Naive thymus-derived CD4-positive, alpha-beta T cell (primary cell): ENCODE data around the gene SNX1. TPM values are rescaled to one million over a fixed set of nuclear protein-coding genes. Genes with fewer than 3 reads are reported as not detected.

ENCODE experiments used
- ATAC-seq: fragments of 150-1000 bp; cut with Tn5 transposase; 2 replicates; pipeline ENCODE4 v1.10.0; 2021; ENCODE audit warnings: mild to moderate bottlenecking, moderate library complexity
- CTCF ChIA-PET: fragments of 350-600 bp; sonication (Branson Sonifier 250); formaldehyde crosslinking; loops from one replicate; lab custom pipeline; 2021; ENCODE audit warnings: antibody characterized with exemption; lab: Charles Lee
- POLR2A ChIA-PET: fragments of 350-600 bp; sonication (Branson Sonifier 250); formaldehyde crosslinking; loops from one replicate; lab custom pipeline; 2021; ENCODE audit warnings: antibody characterized with exemption, inconsistent platforms; lab: Charles Lee
- DNase-seq, 9 donors: peaks; one replicate each; pipeline versions ENCODE4 v3.0.0 to v3.0.0-alpha.2; 2020 to 2022; ENCODE audit warnings: mixed read lengths in 1 of 9
- H3K27ac ChIP-seq: one replicate; pipeline ENCODE4 v1.7.0; 2013; ENCODE audit warnings: mild to moderate bottlenecking, low read depth, low read length, moderate library complexity
- H3K27me3 ChIP-seq, 2 donors: one replicate each; pipeline ENCODE4 v1.7.0; 2013; ENCODE audit warnings: low read length in 2 of 2, mild to moderate bottlenecking in 2 of 2, moderate library complexity in 2 of 2; ENCODE audit not compliant: control insufficient read depth in 2 of 2, insufficient read depth in 2 of 2
- H3K36me3 ChIP-seq, 3 experiments: 1 replicate in 2 of 3; 2 replicates in 1 of 3; pipeline ENCODE4 v1.7.0; 2013; ENCODE audit warnings: low read length in 3 of 3, mild to moderate bottlenecking in 3 of 3, moderate library complexity in 1 of 3; ENCODE audit not compliant: insufficient read depth in 3 of 3, control insufficient read depth in 2 of 3
- H3K4me1 ChIP-seq, 2 donors: one replicate each; pipeline ENCODE4 v1.7.0; 2013; ENCODE audit warnings: low read length in 2 of 2, mild to moderate bottlenecking in 2 of 2, moderate library complexity in 1 of 2; ENCODE audit not compliant: control insufficient read depth in 2 of 2, insufficient read depth in 2 of 2
- H3K4me3 ChIP-seq: 2 replicates; pipeline ENCODE4 v1.7.0; 2013; ENCODE audit warnings: mild to moderate bottlenecking, low read length
- H3K9me3 ChIP-seq, 3 experiments: 1 replicate in 2 of 3; 2 replicates in 1 of 3; pipeline ENCODE4 v1.7.0; 2013; ENCODE audit warnings: low read length in 3 of 3; ENCODE audit not compliant: control insufficient read depth in 2 of 3
- H3K27ac Mint-ChIP-seq, 9 donors: one replicate each; pipeline ENCODE4 v1.8.0; 2020 to 2022; ENCODE audit warnings: mixed read lengths in 9 of 9, mild to moderate bottlenecking in 8 of 9, moderate library complexity in 5 of 9, inconsistent platforms in 2 of 9
- H3K27me3 Mint-ChIP-seq, 5 donors: one replicate each; pipeline ENCODE4 v1.8.0; 2021 to 2022; ENCODE audit warnings: mixed read lengths in 5 of 5, mild to moderate bottlenecking in 1 of 5
- H3K36me3 Mint-ChIP-seq, 5 donors: one replicate each; pipeline ENCODE4 v1.8.0; 2020 to 2022; ENCODE audit warnings: mixed read lengths in 5 of 5, mild to moderate bottlenecking in 3 of 5, inconsistent platforms in 1 of 5
- H3K4me1 Mint-ChIP-seq, 7 donors: one replicate each; pipeline ENCODE4 v1.8.0; 2020 to 2022; ENCODE audit warnings: mixed read lengths in 7 of 7, mild to moderate bottlenecking in 3 of 7, inconsistent platforms in 1 of 7
- H3K4me3 Mint-ChIP-seq, 10 donors: one replicate each; pipeline ENCODE4 v1.8.0; 2020 to 2022; ENCODE audit warnings: mild to moderate bottlenecking in 10 of 10, mixed read lengths in 10 of 10, moderate library complexity in 6 of 10, inconsistent platforms in 2 of 10
- H3K9me3 Mint-ChIP-seq, 11 donors: one replicate each; pipeline ENCODE4 v1.8.0; 2020 to 2022; ENCODE audit warnings: mixed read lengths in 11 of 11, mild to moderate bottlenecking in 4 of 11, inconsistent platforms in 1 of 11, moderate library complexity in 1 of 11
- intact Hi-C, 2 donors: fragments of 100-400 bp; cut with micrococcal nuclease; formaldehyde crosslinking; loops; one replicate each; pipeline ENCODE4 v1.15.1; 2023
- polyA plus RNA-seq, 2 donors: library from polyadenylated mRNA; unstranded; fragments of 300-500 nt; fragmentation: Illumina TruSeq; gene quantifications; one replicate each; pipeline ENCODE4 v1.2.3, GENCODE V29; 2021
- total RNA-seq, 6 experiments: library from RNA in 5 of 6; stranded (reverse) in 5 of 6; gene quantifications; 1 replicate in 5 of 6; 2 replicates in 1 of 6; pipeline ENCODE4 v1.2.3 and lab custom pipeline; 2021 to 2026

The SNX1 gene
- total and polyA plus RNA-seq, 7 experiments from 2014 or later, result 61.3 to 161 (median 120) TPM

DNA sequence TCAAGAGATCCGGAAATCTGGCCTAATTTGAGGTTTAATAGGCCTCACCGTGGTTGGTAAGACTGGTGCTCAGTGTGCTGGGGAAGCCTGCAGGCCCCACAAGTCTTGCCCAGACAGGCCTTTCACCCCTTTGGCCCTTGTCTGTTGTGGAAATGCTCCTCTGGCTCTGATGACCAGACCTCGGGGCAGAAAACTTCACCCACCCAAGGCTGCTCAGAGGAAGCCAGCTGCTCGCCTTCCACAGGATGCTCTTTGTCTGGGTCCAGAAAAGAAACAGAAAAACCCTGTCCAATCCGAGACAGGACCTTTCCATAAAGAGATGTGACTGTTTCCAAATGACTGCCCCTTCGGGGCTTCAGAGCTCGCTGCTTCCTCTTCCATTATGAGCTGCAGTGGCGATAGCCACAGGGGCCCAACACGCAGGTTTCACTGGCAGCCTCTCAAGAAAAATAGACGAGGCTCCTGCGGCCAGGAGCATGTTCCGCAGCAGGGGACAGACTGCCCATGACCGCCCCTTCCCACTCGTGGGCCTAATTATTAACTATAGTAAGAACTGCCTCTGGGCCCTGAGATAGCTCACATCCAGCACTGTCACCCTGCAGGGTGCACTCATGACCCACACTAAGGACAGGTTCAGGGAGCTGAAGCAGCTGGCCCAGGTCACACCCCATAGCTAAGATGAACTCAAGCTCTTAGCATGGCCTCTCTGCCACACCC is 48.9 kb downstream of the SNX1 start:
- peaks cover 0 to 5% (median 0%) of the 10 kb centered on the region in 5 donors for H3K27me3 Mint-ChIP-seq
- Histone ChIP-seq H3K4me3 (no peak overlapping the region), H3K4me1 (peaks cover 0 to 4% of the 10 kb centered on the region in 2 donors), H3K36me3 (peaks cover 0 to 35% (median 0%) of the 10 kb centered on the region in 3 experiments), H3K27me3 (no peaks in the 10 kb centered on the region), H3K9me3 (no peaks in the 10 kb centered on the region), H3K27ac (no peak overlapping the region)
- DNase-seq (no peak), ATAC-seq (no peak)
- H3K4me1 Mint-ChIP-seq, result peaks cover 5 to 9% (median 6%) of the 10 kb centered on the region in 7 donors
- ChIA-PET POLR2A (interaction anchor here (0.7 kb wide), 1 partner anchor 18 kb away, joined by 3 read pairs; the partner anchor contains the start of gene PPIB), CTCF (interaction anchor here (0.9 kb wide), 1 partner anchor 8 kb away, joined by 5 read pairs; no protein-coding TSS in a partner anchor)
- H3K9me3 Mint-ChIP-seq, result no peaks in the 10 kb centered on the region
- intact Hi-C loops, result no loop called here
- no peak overlapping the region for H3K4me3 Mint-ChIP-seq
- peak overlapping the region in 1 of 9 donors; percentile 16 for H3K27ac Mint-ChIP-seq
- peaks cover 0 to 22% (median 9%) of the 10 kb centered on the region in 5 donors for H3K36me3 Mint-ChIP-seq

DNA sequence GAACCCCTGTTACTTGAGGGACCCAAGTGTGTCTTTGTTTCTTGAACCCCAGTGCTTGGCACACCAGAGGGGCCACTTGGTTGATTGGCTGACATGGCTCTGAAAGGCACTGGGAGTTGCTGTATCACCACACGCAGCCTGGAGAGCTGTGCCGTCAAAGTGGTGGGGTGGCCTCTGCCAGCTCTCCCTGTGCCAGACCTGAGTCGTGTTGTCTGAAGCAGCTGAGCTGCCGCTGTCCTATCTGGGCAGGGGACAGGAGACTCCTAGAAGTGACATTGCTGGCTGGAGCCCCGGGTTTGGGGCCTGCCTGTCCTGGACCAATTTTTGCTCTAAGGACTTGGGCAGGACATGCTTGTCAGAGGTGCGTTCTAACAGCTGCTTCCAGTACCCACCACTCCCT is 50.3 kb downstream of the SNX1 start:
- Mint-ChIP-seq H3K9me3 (no peaks in the 10 kb centered on the region), H3K27ac (no peak overlapping the region), H3K4me1 (peaks cover 9 to 20% (median 17%) of the 10 kb centered on the region in 7 donors), H3K27me3 (peaks cover 0 to 10% (median 3%) of the 10 kb centered on the region in 5 donors), H3K4me3 (no peak overlapping the region), H3K36me3 (peaks cover 0 to 21% (median 7%) of the 10 kb centered on the region in 5 donors)
- DNase-seq, result no peak
- ChIA-PET CTCF (interaction anchor here (1.3 kb wide), 1 partner anchor 28 kb away, joined by 4 read pairs; no protein-coding TSS in a partner anchor), POLR2A (no interaction called here)
- intact Hi-C loops, result no loop called here
- H3K36me3 ChIP-seq, result peaks cover 0 to 33% (median 0%) of the 10 kb centered on the region in 3 experiments
- H3K27ac ChIP-seq, result no peak overlapping the region
- peaks cover 0 to 8% of the 10 kb centered on the region in 2 donors for H3K4me1 ChIP-seq
- H3K27me3 ChIP-seq, result no peaks in the 10 kb centered on the region
- no peak for ATAC-seq
- no peaks in the 10 kb centered on the region for H3K9me3 ChIP-seq
- H3K4me3 ChIP-seq, result no peak overlapping the region

DNA sequence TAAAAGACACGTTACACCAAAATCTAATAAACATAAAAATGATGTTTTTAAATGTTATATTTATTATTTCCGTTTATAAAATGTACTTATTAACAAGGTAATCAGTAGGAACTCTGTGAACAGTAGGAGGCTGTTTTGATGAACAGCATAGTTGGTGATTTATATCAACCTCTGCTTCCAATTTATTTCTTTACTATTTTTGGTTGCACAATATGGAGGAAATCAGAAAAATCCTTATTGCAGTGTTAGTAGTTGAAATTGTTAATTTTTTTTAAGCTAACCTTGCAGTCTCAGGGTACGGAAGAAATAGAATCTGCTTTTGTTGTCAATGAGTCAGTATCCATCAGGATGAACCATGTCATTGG is 50.7 kb downstream of the SNX1 start:
- peaks cover 9 to 21% (median 18%) of the 10 kb centered on the region in 7 donors for H3K4me1 Mint-ChIP-seq
- ATAC-seq, result no peak
- intact Hi-C loops, result no loop called here

DNA sequence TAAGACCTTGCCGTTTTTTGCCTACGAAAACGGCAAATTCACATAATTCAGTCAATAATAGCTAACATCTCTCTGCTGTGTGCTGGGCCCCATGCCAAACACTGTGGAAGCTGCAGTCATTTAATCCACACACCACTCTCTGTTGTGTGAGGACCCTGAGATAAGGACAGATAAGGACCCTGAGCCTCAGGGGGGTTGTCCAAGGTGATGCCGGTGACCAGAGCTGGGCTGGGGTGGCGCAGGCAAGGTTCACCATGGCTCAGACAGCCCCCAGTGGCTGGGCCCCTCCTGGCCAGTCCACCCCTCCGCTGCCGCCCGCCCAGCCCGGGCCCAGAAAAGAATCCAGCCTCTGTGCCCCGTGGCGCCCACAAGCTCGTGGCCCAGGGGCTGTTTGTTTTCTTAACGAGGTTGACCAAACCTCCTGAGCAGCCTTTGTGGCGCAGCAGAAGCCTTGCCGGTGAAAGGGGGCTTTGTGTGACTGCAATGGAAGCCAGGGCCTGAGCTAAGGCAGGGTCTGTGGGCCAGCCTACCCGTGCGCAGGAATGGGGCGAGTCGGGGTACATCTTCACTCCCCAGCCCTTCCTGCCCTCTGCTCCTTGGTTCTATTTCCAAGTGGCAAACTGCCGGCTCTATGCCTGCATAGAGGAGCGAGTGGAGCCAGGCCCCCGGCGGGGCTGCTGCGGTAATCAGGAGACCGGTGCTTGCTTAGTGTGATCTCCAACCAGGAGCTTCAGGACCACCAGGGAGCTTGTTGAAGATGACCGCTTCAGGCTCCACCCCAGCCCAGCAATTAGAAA is 51.3 kb downstream of the SNX1 start:
- Histone ChIP-seq H3K9me3 (no peaks in the 10 kb centered on the region), H3K27me3 (no peaks in the 10 kb centered on the region), H3K4me3 (no peak overlapping the region), H3K36me3 (peaks cover 0 to 22% (median 0%) of the 10 kb centered on the region in 3 experiments), H3K27ac (no peak overlapping the region), H3K4me1 (peaks cover 0 to 8% of the 10 kb centered on the region in 2 donors)
- no peaks in the 10 kb centered on the region for H3K9me3 Mint-ChIP-seq
- peaks cover 9 to 21% (median 18%) of the 10 kb centered on the region in 7 donors for H3K4me1 Mint-ChIP-seq
- DNase-seq (no peak), ATAC-seq (no peak)
- intact Hi-C loops, result no loop called here
- CTCF ChIA-PET, result interaction anchor here (1.3 kb wide), 1 partner anchor 29 kb away, joined by 4 read pairs; no protein-coding TSS in a partner anchor
- POLR2A ChIA-PET, result interaction anchor here (1.4 kb wide), 1 partner anchor 10 kb away, joined by 3 read pairs; no protein-coding TSS in a partner anchor
- peaks cover 0 to 14% (median 4%) of the 10 kb centered on the region in 5 donors for H3K36me3 Mint-ChIP-seq
- no peak overlapping the region for H3K27ac Mint-ChIP-seq
- no peak overlapping the region for H3K4me3 Mint-ChIP-seq
- H3K27me3 Mint-ChIP-seq, result peaks cover 0 to 10% (median 4%) of the 10 kb centered on the region in 5 donors

More for the DNA sequence above, 50.7 kb downstream of the SNX1 start:
- peaks cover 0 to 16% (median 4%) of the 10 kb centered on the region in 5 donors for H3K36me3 Mint-ChIP-seq
- no peak overlapping the region for H3K4me3 ChIP-seq
- no peaks in the 10 kb centered on the region for H3K9me3 ChIP-seq
- peaks cover 0 to 8% of the 10 kb centered on the region in 2 donors for H3K4me1 ChIP-seq
- H3K27ac ChIP-seq, result no peak overlapping the region
- no peaks in the 10 kb centered on the region for H3K9me3 Mint-ChIP-seq
- ChIA-PET POLR2A (no interaction called here), CTCF (interaction anchor here (1.3 kb wide), 1 partner anchor 28 kb away, joined by 4 read pairs; no protein-coding TSS in a partner anchor)
- DNase-seq, result no peak
- no peak overlapping the region for H3K27ac Mint-ChIP-seq
- H3K27me3 Mint-ChIP-seq, result peaks cover 0 to 10% (median 4%) of the 10 kb centered on the region in 5 donors
- H3K4me3 Mint-ChIP-seq, result no peak overlapping the region
- H3K36me3 ChIP-seq, result peaks cover 0 to 28% (median 0%) of the 10 kb centered on the region in 3 experiments
- H3K27me3 ChIP-seq, result no peaks in the 10 kb centered on the region

DNA sequence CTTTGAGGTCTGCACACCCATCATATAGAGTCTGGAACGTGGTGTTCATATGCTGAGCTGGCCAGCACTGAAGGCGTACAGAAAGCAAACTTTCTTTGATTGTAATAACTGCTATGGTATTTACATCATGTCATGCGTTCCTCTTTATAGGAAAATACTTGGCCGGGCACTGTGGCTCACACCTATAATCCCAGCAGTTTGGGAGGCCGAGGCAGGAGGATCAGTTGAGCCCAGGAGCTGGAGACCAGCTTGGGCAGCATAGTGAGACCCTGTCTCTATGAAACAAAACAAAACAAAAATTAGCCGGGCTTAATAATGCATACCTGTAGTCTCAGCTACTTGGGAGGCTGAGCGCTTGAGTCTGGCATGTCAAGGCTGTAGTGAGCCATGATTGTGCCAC is 52.4 kb downstream of the SNX1 start:
- Mint-ChIP-seq H3K36me3 (peaks cover 0 to 8% (median 0%) of the 10 kb centered on the region in 5 donors), H3K9me3 (no peaks in the 10 kb centered on the region), H3K4me3 (no peak overlapping the region), H3K4me1 (peaks cover 9 to 30% (median 25%) of the 10 kb centered on the region in 7 donors), H3K27ac (no peak overlapping the region), H3K27me3 (peaks cover 0 to 10% (median 4%) of the 10 kb centered on the region in 5 donors)
- peaks cover 0 to 12% (median 0%) of the 10 kb centered on the region in 3 experiments for H3K36me3 ChIP-seq
- POLR2A ChIA-PET, result interaction anchor here (0.5 to 1.4 kb wide), 4 partner anchors 9 to 156 kb away, joined by 3 to 4 read pairs (median 3); no protein-coding TSS in a partner anchor
- CTCF ChIA-PET, result interaction anchor here (0.6 kb wide), 1 partner anchor 22 kb away, joined by 3 read pairs; no protein-coding TSS in a partner anchor
- H3K4me1 ChIP-seq, result peaks cover 6 to 19% of the 10 kb centered on the region in 2 donors
- no peak overlapping the region for H3K4me3 ChIP-seq
- no peak overlapping the region for H3K27ac ChIP-seq
- H3K27me3 ChIP-seq, result peaks cover 0 to 4% of the 10 kb centered on the region in 2 donors
- DNase-seq (no peak), ATAC-seq (no peak)
- intact Hi-C loops, result no loop called here
- no peaks in the 10 kb centered on the region for H3K9me3 ChIP-seq

DNA sequence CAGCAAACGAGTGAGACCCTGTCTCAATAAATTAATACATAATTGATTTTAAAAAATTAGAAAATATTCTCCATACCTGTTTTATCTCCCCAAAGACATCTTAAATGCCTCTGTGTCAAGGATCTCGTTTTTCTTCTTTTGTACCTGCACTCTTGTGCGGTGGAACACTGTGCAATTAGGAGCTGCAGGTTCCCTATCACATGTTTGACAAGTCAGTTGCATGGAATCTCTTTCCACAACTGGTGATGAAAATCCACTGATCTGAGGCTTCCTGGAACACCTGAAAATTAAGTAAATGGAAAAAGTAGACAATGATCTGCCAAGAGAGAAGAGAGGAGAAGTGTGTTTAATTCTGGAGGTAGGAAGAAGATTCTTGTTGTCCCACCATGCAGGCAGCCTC is 52.8 kb downstream of the SNX1 start:
- Mint-ChIP-seq H3K36me3 (peaks cover 0 to 8% (median 0%) of the 10 kb centered on the region in 5 donors), H3K9me3 (no peaks in the 10 kb centered on the region), H3K4me1 (peaks cover 13 to 34% (median 29%) of the 10 kb centered on the region in 7 donors), H3K4me3 (no peak overlapping the region), H3K27ac (no peak overlapping the region), H3K27me3 (peaks cover 0 to 15% (median 8%) of the 10 kb centered on the region in 5 donors)
- peaks cover 0 to 7% (median 0%) of the 10 kb centered on the region in 3 experiments for H3K36me3 ChIP-seq
- peaks cover 8 to 21% of the 10 kb centered on the region in 2 donors for H3K4me1 ChIP-seq
- H3K27me3 ChIP-seq, result peaks cover 0 to 4% of the 10 kb centered on the region in 2 donors
- DNase-seq, result no peak
- no peaks in the 10 kb centered on the region for H3K9me3 ChIP-seq
- no peak overlapping the region for H3K27ac ChIP-seq
- no peak for ATAC-seq
- CTCF ChIA-PET, result no interaction called here
- no peak overlapping the region for H3K4me3 ChIP-seq
- intact Hi-C loops, result no loop called here
- POLR2A ChIA-PET, result interaction anchor here (0.5 to 1.4 kb wide), 3 partner anchors 9 to 156 kb away, joined by 3 to 4 read pairs (median 3); no protein-coding TSS in a partner anchor
